K562 (cell line): ENCODE results near the gene AHCYL1. TPM values are rescaled to one million over a fixed set of nuclear protein-coding genes. Genes with fewer than 3 reads are reported as not detected.
A peak's percentile ranks its signal among the peaks of the same experiment; 100 is the strongest.

Source experiments
- BRD9 ChIP-seq: fragments of 450-650 bp; IDR thresholded peaks from 2 replicates; pipeline ENCODE4 v1.6.1; 2018; ENCODE audit warnings: low read depth; ENCODE audit not compliant: partially characterized antibody
- CBX2 ChIP-seq: fragments of 200-600 bp; sonication (generic); IDR thresholded peaks from one replicate; pipeline ENCODE4 v1.6.1; 2012; ENCODE audit warnings: mild to moderate bottlenecking, low read length, inconsistent platforms; ENCODE audit not compliant: insufficient read depth, poor library complexity, severe bottlenecking
- CXXC5 ChIP-seq: fragments of 250-450 bp; sonication (Bioruptor Pico); IDR thresholded peaks from 2 replicates; pipeline ENCODE4 v1.8.0; 2022; ENCODE audit warnings: inconsistent platforms, mild to moderate bottlenecking, moderate library complexity
- DIDO1 ChIP-seq: fragments of 450-650 bp; IDR thresholded peaks from 2 replicates; pipeline ENCODE4 v1.6.1; 2016; ENCODE audit warnings: low read depth, missing biosample characterization, missing genetic modification characterization
- HMG20A ChIP-seq: fragments of 450-650 bp; formaldehyde crosslinking; conservative IDR thresholded peaks from 2 replicates; pipeline ENCODE4 v1.4.0; 2020; ENCODE audit warnings: mild to moderate bottlenecking, mixed read lengths
- HNRNPH1 ChIP-seq: fragments of 200-400 bp; formaldehyde crosslinking; optimal IDR thresholded peaks from 2 replicates; pipeline ENCODE3; 2017; ENCODE audit warnings: low read depth, mild to moderate bottlenecking, low read length, moderate library complexity
- HNRNPLL ChIP-seq: fragments of 200-400 bp; formaldehyde crosslinking; IDR thresholded peaks from 2 replicates; pipeline ENCODE4 v1.6.1; 2017; ENCODE audit warnings: low read length, low read depth, mild to moderate bottlenecking; ENCODE audit not compliant: poor library complexity, severe bottlenecking
- NCOA6 ChIP-seq: fragments of 450-650 bp; IDR thresholded peaks from 2 replicates; pipeline ENCODE4 v1.6.1; 2017; ENCODE audit warnings: mild to moderate bottlenecking
- NCOR1 ChIP-seq: fragments of 450-650 bp; IDR thresholded peaks from 2 replicates; pipeline ENCODE4 v1.6.1; 2016; ENCODE audit warnings: mild to moderate bottlenecking, moderate library complexity
- NEUROD1 ChIP-seq: fragments of 150-350 bp; IDR thresholded peaks from 2 replicates; pipeline ENCODE4 v1.6.1; 2014; ENCODE audit warnings: borderline replicate concordance, low read length, low read depth; ENCODE audit not compliant: partially characterized antibody
- NR1H2 ChIP-seq: sonication (generic); formaldehyde crosslinking; IDR thresholded peaks from 2 replicates; pipeline ENCODE4 v1.4.0; 2020; ENCODE audit warnings: mild to moderate bottlenecking, missing genetic modification reagents
- SMARCE1 ChIP-seq: fragments of 450-650 bp; IDR thresholded peaks from 2 replicates; pipeline ENCODE4 v1.7.1; 2016; ENCODE audit warnings: mild to moderate bottlenecking
- SP2 ChIP-seq: IDR thresholded peaks from 2 replicates; pipeline ENCODE4 v1.6.1; 2011; ENCODE audit warnings: mild to moderate bottlenecking, low read depth, low read length, moderate library complexity; ENCODE audit not compliant: poor library complexity, severe bottlenecking; ENCODE audit errors: extremely low read depth
- STAG1 ChIP-seq: sonication (generic); formaldehyde crosslinking; IDR thresholded peaks from 2 replicates; pipeline ENCODE4 v1.5.0; 2020; ENCODE audit warnings: missing genetic modification reagents, borderline replicate concordance
- SUPT5H ChIP-seq: fragments of 450-650 bp; IDR thresholded peaks from 2 replicates; pipeline ENCODE4 v1.6.1; 2016
- TOE1 ChIP-seq, 2 experiments: fragments of 450-650 bp in 1 of 2; sonication (generic) in 1 of 2; formaldehyde crosslinking in 1 of 2; IDR thresholded peaks; 2 replicates each; pipeline versions ENCODE4 v1.7.1 to v1.8.0; 2016 to 2022; ENCODE audit warnings: borderline replicate concordance in 2 of 2, mild to moderate bottlenecking in 2 of 2, antibody characterized with exemption in 1 of 2, inconsistent platforms in 1 of 2, low read depth in 1 of 2, missing genetic modification reagents in 1 of 2, moderate library complexity in 1 of 2
- WHSC1 ChIP-seq: IDR thresholded peaks from one replicate; pipeline ENCODE4 v1.6.1; 2012; ENCODE audit warnings: low read length, control low read depth, inconsistent platforms
- ZFPM2 ChIP-seq: fragments of 250-450 bp; sonication (Bioruptor Pico); IDR thresholded peaks from 2 replicates; pipeline ENCODE4 v1.5.1; 2022; ENCODE audit warnings: mild to moderate bottlenecking
- ZNF3 ChIP-seq: fragments of 250-450 bp; sonication (Bioruptor Pico); IDR thresholded peaks from 2 replicates; pipeline ENCODE4 v1.5.0; 2021; ENCODE audit warnings: mild to moderate bottlenecking, moderate library complexity
- ZNF354B ChIP-seq: fragments of 250-450 bp; sonication (Bioruptor Pico); IDR thresholded peaks from 2 replicates; pipeline ENCODE4 v1.4.0; 2020
- polyA plus RNA-seq, 8 experiments: library from polyadenylated mRNA; depleted of rRNA in 4 of 8; stranded (reverse) in 5 of 8; unstranded in 3 of 8; fragments of >200 nt; fragmentation: Nextera tagmentation in 2 of 8; fragmentation: Illumina TruSeq in 1 of 8; extraction: Ambion mirVana in 2 of 8; extraction: Trizol in 1 of 8; gene quantifications; 2 replicates each; pipeline versions ENCODE4 v1.2.1 to v1.2.3, GENCODE V29; 2011 to 2014; ENCODE audit warnings: inconsistent platforms in 1 of 8, missing spikeins in 1 of 8
- total RNA-seq, 7 experiments: library from RNA; depleted of rRNA in 6 of 7; stranded (reverse); fragments of >200 nt in 6 of 7; fragmentation: Illumina TruSeq in 2 of 7; extraction: Trizol in 2 of 7; gene quantifications; 2 replicates each; pipeline versions ENCODE4 v1.2.1 to v1.2.3, GENCODE V29; 2011 to 2021; ENCODE audit warnings: low replicate concordance in 1 of 7
- TF ChIP-seq, protein P1 (sequence below): fragments of 450-650 bp; IDR thresholded peaks from 2 replicates; pipeline ENCODE4 v1.7.0; 2016; ENCODE audit warnings: borderline replicate concordance
- TF ChIP-seq, protein P2 (sequence below): sonication (generic); formaldehyde crosslinking; IDR thresholded peaks from 2 replicates; pipeline ENCODE4 v1.8.0; 2022; ENCODE audit warnings: mild to moderate bottlenecking, missing genetic modification reagents
- TF ChIP-seq, protein P3 (sequence below): sonication (generic); IDR thresholded peaks from 2 replicates; pipeline ENCODE4 v1.6.1; 2016
- TF ChIP-seq, protein P4 (sequence below): fragments of 450-650 bp; IDR thresholded peaks from 2 replicates; pipeline ENCODE4 v1.6.1; 2017; ENCODE audit warnings: mild to moderate bottlenecking, moderate library complexity

AHCYL1 gene
- total and polyA plus RNA-seq, 9 of the 15 experiments (the other 6 are each of a cell fraction or from before 2014, with no cell fraction given), result 27.3 to 118 (median 44.5) TPM

DNA sequence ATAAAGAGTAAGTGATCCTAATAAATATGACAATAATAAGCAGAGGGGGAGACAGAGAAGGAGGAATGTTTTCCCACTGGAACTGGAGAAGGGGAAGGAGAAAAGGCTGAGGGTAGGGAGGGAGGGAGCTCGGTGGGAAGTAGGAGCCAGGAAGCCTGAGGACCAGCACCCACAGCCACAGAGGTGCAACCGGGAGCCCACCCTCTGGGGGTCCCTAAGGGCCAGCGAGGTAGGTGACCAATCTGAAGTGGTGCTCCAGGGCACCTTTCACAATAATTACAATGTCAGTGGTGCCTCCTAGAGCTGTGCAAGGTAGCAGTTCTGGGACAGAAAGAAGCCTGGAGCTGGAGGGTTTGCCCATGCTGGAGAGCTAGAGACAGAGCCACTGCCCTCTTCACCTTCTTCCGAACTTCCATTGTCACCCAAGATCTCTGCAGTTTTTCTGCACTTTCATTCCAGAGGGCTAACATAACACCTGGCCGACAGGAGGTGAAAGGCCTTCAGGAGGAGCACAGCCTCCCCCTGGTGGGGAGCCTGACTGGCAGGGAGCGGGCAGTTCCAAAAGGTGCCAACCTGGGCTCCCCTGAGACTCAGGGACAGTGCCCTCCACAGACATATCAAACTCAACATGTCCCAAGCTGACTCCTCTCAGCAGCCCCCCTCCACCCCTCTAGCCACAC lies 4.1 kb upstream of the AHCYL1 start (continued):
- no peak for TF ChIP-seq NR1H2 (CRISPR knock-in tag)
- TF ChIP-seq HNRNPLL, result no peak
- TF ChIP-seq, protein P1, sequence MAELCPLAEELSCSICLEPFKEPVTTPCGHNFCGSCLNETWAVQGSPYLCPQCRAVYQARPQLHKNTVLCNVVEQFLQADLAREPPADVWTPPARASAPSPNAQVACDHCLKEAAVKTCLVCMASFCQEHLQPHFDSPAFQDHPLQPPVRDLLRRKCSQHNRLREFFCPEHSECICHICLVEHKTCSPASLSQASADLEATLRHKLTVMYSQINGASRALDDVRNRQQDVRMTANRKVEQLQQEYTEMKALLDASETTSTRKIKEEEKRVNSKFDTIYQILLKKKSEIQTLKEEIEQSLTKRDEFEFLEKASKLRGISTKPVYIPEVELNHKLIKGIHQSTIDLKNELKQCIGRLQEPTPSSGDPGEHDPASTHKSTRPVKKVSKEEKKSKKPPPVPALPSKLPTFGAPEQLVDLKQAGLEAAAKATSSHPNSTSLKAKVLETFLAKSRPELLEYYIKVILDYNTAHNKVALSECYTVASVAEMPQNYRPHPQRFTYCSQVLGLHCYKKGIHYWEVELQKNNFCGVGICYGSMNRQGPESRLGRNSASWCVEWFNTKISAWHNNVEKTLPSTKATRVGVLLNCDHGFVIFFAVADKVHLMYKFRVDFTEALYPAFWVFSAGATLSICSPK, result no peak
- no peak for TF ChIP-seq HNRNPH1
- TF ChIP-seq NCOA6, result no peak
- TF ChIP-seq, protein P2, sequence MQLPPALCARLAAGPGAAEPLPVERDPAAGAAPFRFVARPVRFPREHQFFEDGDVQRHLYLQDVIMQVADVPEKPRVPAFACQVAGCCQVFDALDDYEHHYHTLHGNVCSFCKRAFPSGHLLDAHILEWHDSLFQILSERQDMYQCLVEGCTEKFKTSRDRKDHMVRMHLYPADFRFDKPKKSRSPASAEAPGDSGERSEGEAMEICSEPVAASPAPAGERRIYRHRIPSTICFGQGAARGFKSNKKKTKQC (CRISPR knock-in tag), result no peak
- TF ChIP-seq HMG20A (CRISPR knock-in tag), result no peak
- no peak for TF ChIP-seq SP2
- TF ChIP-seq WHSC1, result no peak
- no peak for TF ChIP-seq TOE1 (IDR thresholded peaks at IDR 0.05; ENCODE audit: borderline replicate concordance)
- TF ChIP-seq TOE1 (CRISPR knock-in tag; IDR thresholded peaks at IDR 0.05; ENCODE audit: borderline replicate concordance, low read depth), result no peak
- TF ChIP-seq ZNF354B (CRISPR knock-in tag), result no peak
- TF ChIP-seq SUPT5H, result no peak
- TF ChIP-seq SMARCE1, result no peak
- TF ChIP-seq CBX2, result no peak
- TF ChIP-seq STAG1 (CRISPR knock-in tag), result peak; percentile 52; the same call in 1 of the 2 replicates
- TF ChIP-seq CXXC5 (CRISPR knock-in tag), result peak; percentile 29; the same call in 1 of the 2 replicates
- TF ChIP-seq NEUROD1, result no peak
- no peak for TF ChIP-seq ZFPM2
- TF ChIP-seq, protein P3, sequence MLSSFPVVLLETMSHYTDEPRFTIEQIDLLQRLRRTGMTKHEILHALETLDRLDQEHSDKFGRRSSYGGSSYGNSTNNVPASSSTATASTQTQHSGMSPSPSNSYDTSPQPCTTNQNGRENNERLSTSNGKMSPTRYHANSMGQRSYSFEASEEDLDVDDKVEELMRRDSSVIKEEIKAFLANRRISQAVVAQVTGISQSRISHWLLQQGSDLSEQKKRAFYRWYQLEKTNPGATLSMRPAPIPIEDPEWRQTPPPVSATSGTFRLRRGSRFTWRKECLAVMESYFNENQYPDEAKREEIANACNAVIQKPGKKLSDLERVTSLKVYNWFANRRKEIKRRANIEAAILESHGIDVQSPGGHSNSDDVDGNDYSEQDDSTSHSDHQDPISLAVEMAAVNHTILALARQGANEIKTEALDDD, result no peak
- TF ChIP-seq ZNF3 (CRISPR knock-in tag), result no peak
- TF ChIP-seq NCOR1, result no peak
- TF ChIP-seq DIDO1 (tag), result no peak
- TF ChIP-seq, protein P4, sequence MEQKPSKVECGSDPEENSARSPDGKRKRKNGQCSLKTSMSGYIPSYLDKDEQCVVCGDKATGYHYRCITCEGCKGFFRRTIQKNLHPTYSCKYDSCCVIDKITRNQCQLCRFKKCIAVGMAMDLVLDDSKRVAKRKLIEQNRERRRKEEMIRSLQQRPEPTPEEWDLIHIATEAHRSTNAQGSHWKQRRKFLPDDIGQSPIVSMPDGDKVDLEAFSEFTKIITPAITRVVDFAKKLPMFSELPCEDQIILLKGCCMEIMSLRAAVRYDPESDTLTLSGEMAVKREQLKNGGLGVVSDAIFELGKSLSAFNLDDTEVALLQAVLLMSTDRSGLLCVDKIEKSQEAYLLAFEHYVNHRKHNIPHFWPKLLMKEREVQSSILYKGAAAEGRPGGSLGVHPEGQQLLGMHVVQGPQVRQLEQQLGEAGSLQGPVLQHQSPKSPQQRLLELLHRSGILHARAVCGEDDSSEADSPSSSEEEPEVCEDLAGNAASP, result no peak
- TF ChIP-seq BRD9, result no peak
